Smooth muscle cell of bladder (primary cell): ENCODE measurements around the gene VAV1. TPM values are rescaled to one million over a fixed set of nuclear protein-coding genes. Genes with fewer than 3 reads are reported as not detected.

Experiments used
- total RNA-seq: library from RNA; depleted of rRNA; stranded (reverse); fragments of >200 nt; gene quantifications from 2 replicates; pipeline ENCODE4 v1.2.3, GENCODE V29; 2014

Gene VAV1
- total RNA-seq: under 0.01 TPM in 1 of 2 replicates, not detected in the other

GRCh38 chr19:6772028-6772865 is at the start of gene VAV1:
Gene VAV1, plus strand, starts transcription at chr19:6772708. Its CDS starts 100 bp downstream, at chr19:6772808.

GRCh38 chr19:6737284-6737872 is 35.1 kb upstream of the VAV1 start, which contains the start of gene GPR108:
Gene GPR108, minus strand, starts transcription at chr19:6737580. Its CDS starts 4 bp downstream, at chr19:6737576.

GRCh38 chr19:6739390-6739882 is 33.1 kb upstream of the VAV1 start, which contains the start of gene TRIP10:
Gene TRIP10, plus strand, starts transcription at chr19:6739680. Its CDS starts 82 bp downstream, at chr19:6739762.

GRCh38 chr19:6767357-6768235 is 4.9 kb upstream of the VAV1 start, which contains the start of gene SH2D3A:
Gene SH2D3A, minus strand, starts transcription at chr19:6767435. Its CDS starts 3,687 bp downstream, at chr19:6763748.

GRCh38 chr19:6887316-6887715 is 114.8 kb downstream of the VAV1 start, which contains the start of gene ADGRE1:
Gene ADGRE1, plus strand, starts transcription at chr19:6887579. Its CDS starts 30 bp downstream, at chr19:6887609.

Other genes starting within 250 kb of the VAV1 start
- gene TNFSF9, start 241.7 kb upstream of the VAV1 start, total RNA-seq: 0.28 and 0.37 TPM in 2 replicates
- not detected in 2 replicates for gene CD70, start 181.6 kb upstream of the VAV1 start, total RNA-seq
- 0.09 TPM in 1 of 2 replicates, not detected in the other for gene TNFSF14, start 102.5 kb upstream of the VAV1 start, total RNA-seq
- 8.1 and 24.6 TPM in 2 replicates for gene C3, start 52.1 kb upstream of the VAV1 start, total RNA-seq
- 50.2 and 52.2 TPM in 2 replicates for gene GPR108, start 35.1 kb upstream of the VAV1 start, total RNA-seq
- gene TRIP10, start 33.0 kb upstream of the VAV1 start, total RNA-seq: 36.0 and 46.7 TPM in 2 replicates
- gene SH2D3A, start 5.3 kb upstream of the VAV1 start, total RNA-seq: 0.28 TPM in 1 of 2 replicates, not detected in the other
- gene ADGRE1, start 114.9 kb downstream of the VAV1 start, total RNA-seq: not detected in 2 replicates
- not detected in 2 replicates for gene MBD3L2B, start 248.7 kb downstream of the VAV1 start, total RNA-seq